ENCODE data around the gene ZNF423. TPM values are rescaled to one million over a fixed set of nuclear protein-coding genes. Genes with fewer than 3 reads are reported as not detected.

Gene ZNF423
- total RNA-seq, 4 donors from 2014 or later, result 4.1 to 20.2 (median 10.3) TPM

GRCh38 chr16:49560004-49560830 lies 295.7 kb downstream of the ZNF423 start:
- TF ChIP-seq CTCF (IDR thresholded peaks at IDR 0.05; ENCODE audit: low read depth), result no peak

GRCh38 chr16:49559242-49559641 lies 296.7 kb downstream of the ZNF423 start:
- no peak for TF ChIP-seq CTCF (IDR thresholded peaks at IDR 0.05; ENCODE audit: low read depth)

- no peak for TF ChIP-seq CTCF (IDR thresholded peaks at IDR 0.05; ENCODE audit: low read depth)
Measured at GRCh38 chr16:49558451-49558850, 297.5 kb downstream of the ZNF423 start.

GRCh38 chr16:49556606-49557446 lies 299.1 kb downstream of the ZNF423 start:
- no peak for TF ChIP-seq CTCF (IDR thresholded peaks at IDR 0.05; ENCODE audit: low read depth)

GRCh38 chr16:49556249-49556605 lies 299.7 kb downstream of the ZNF423 start:
- no peak for TF ChIP-seq CTCF (IDR thresholded peaks at IDR 0.05; ENCODE audit: low read depth)

- TF ChIP-seq CTCF (IDR thresholded peaks at IDR 0.05; ENCODE audit: low read depth), result no peak
Measured at GRCh38 chr16:49554681-49555080, 301.2 kb downstream of the ZNF423 start.

- no peak for TF ChIP-seq CTCF (IDR thresholded peaks at IDR 0.05; ENCODE audit: low read depth)
Measured at GRCh38 chr16:49552313-49552928, 303.5 kb downstream of the ZNF423 start.

Measured in subcutaneous adipose tissue (tissue), 4 donors.